ENCODE results near the gene GPR75.

Gene GPR75

DNA sequence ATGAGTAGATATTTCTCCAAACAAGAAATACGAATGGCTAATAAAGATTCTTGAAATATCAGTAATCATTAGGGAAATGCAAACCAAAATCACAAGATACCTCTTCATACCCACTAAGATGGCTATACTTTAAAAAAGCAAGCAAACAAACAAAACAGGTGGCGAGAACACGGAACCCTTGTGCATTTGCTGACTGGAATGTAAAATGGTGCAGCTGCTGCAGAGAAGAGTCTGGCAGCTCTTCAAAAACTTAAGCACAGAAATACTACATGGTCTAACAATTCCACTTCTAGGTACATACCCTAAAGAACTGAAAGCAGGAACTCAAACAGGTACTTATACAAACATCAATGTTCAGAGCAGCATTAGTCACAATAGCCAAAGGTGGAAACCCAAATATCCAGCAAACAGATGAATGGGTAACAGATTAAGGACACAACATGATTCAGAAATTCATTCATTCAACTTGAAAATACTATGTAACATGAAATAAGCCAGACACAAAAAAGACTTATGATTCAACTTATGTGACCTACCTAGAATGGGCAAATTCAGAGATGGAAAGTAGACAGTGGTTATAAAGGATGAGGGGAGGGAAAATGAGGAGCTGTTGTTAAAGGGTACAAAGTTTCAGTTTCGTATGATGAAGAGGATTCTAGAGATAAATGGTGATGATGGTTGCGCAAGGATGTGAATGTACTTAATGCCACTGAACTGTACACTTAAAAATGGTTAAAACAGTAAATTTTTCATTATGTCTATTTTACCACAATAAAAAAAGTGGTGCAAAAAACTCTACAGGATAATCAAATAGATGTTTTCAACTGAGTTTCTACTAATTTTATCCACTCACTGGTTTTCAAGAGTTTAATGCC, 26.9 kb upstream of the GPR75 start:
- TF ChIP-seq, protein P1, sequence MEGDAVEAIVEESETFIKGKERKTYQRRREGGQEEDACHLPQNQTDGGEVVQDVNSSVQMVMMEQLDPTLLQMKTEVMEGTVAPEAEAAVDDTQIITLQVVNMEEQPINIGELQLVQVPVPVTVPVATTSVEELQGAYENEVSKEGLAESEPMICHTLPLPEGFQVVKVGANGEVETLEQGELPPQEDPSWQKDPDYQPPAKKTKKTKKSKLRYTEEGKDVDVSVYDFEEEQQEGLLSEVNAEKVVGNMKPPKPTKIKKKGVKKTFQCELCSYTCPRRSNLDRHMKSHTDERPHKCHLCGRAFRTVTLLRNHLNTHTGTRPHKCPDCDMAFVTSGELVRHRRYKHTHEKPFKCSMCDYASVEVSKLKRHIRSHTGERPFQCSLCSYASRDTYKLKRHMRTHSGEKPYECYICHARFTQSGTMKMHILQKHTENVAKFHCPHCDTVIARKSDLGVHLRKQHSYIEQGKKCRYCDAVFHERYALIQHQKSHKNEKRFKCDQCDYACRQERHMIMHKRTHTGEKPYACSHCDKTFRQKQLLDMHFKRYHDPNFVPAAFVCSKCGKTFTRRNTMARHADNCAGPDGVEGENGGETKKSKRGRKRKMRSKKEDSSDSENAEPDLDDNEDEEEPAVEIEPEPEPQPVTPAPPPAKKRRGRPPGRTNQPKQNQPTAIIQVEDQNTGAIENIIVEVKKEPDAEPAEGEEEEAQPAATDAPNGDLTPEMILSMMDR (conservative IDR thresholded peaks at IDR 0.05): no peak
- TF ChIP-seq ZFX (IDR thresholded peaks at IDR 0.05): no peak

GRCh38 chr2:53884883-53885282, 25.1 kb upstream of the GPR75 start:
- TF ChIP-seq, protein P1 (conservative IDR thresholded peaks at IDR 0.05): no peak
- no peak for TF ChIP-seq ZFX (IDR thresholded peaks at IDR 0.05)
- no peak overlapping the region for H3K27ac ChIP-seq

More for the DNA sequence above, 26.9 kb upstream of the GPR75 start:
- H3K27ac ChIP-seq: no peak overlapping the region

GRCh38 chr2:53881986-53882385, 22.2 kb upstream of the GPR75 start:
- no peak overlapping the region for H3K27ac ChIP-seq
- TF ChIP-seq ZFX (IDR thresholded peaks at IDR 0.05): no peak
- TF ChIP-seq, protein P1 (conservative IDR thresholded peaks at IDR 0.05): no peak

- no peak overlapping the region for H3K27ac ChIP-seq
- TF ChIP-seq ZFX (IDR thresholded peaks at IDR 0.05): no peak
- TF ChIP-seq, protein P1 (conservative IDR thresholded peaks at IDR 0.05): no peak
These were observed 21.6 kb upstream of the GPR75 start for GRCh38 chr2:53881360-53881759.

- no peak overlapping the region for H3K27ac ChIP-seq
- no peak for TF ChIP-seq ZFX (IDR thresholded peaks at IDR 0.05)
- TF ChIP-seq, protein P1 (conservative IDR thresholded peaks at IDR 0.05): no peak
These were observed 21.0 kb upstream of the GPR75 start for GRCh38 chr2:53880756-53881155.

GRCh38 chr2:53877556-53877955, 17.8 kb upstream of the GPR75 start:
- H3K27ac ChIP-seq: no peak overlapping the region
- no peak for TF ChIP-seq ZFX (IDR thresholded peaks at IDR 0.05)
- TF ChIP-seq, protein P1 (conservative IDR thresholded peaks at IDR 0.05): no peak

DNA sequence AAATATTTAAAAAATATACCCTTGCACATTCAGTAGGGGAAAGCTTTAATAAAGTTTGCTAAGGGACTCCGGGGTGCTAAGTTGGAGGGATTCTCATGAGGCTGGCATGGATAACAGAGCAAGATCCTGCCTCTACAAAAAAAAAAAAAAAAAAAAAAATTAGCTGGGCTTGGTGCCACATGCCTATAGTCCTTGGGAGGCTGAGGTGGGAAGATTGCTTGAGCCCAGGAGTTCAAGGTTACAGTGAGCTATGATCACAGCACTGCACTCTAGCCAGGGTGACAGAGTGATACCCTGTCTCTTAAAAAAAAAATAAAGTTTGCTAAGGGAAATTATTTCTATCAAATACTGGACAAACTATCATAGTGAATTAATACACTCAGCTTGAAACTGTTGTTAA, 17.3 kb upstream of the GPR75 start:
- TF ChIP-seq, protein P1 (conservative IDR thresholded peaks at IDR 0.05): no peak
- TF ChIP-seq ZFX (IDR thresholded peaks at IDR 0.05): no peak
- H3K27ac ChIP-seq: no peak overlapping the region

Measured in C4-2B (cell line).